K562 (cell line): ENCODE measurements around the gene SPCS2. TPM values are rescaled to one million over a fixed set of nuclear protein-coding genes. Genes with fewer than 3 reads are reported as not detected.

ENCODE experiments used
- COPS2 ChIP-seq: fragments of 450-650 bp; conservative IDR thresholded peaks from 2 replicates; pipeline ENCODE4 v1.6.1; 2016; ENCODE audit warnings: mild to moderate bottlenecking, moderate library complexity
- CXXC5 ChIP-seq: fragments of 250-450 bp; sonication (Bioruptor Pico); IDR thresholded peaks from 2 replicates; pipeline ENCODE4 v1.8.0; 2022; ENCODE audit warnings: inconsistent platforms, mild to moderate bottlenecking, moderate library complexity
- EZH2 ChIP-seq: IDR thresholded peaks from 2 replicates; pipeline ENCODE4 v1.6.1; 2012; ENCODE audit warnings: low read depth, mild to moderate bottlenecking, inconsistent platforms, low read length, borderline replicate concordance
- HMG20B ChIP-seq: fragments of 250-450 bp; sonication (Bioruptor Pico); IDR thresholded peaks from 2 replicates; pipeline ENCODE4 v1.5.0; 2021; ENCODE audit warnings: mild to moderate bottlenecking
- IFI16 ChIP-seq: fragments of 250-450 bp; sonication (Bioruptor Pico); IDR thresholded peaks from 2 replicates; pipeline ENCODE4 v2.1.2; 2022; ENCODE audit warnings: mild to moderate bottlenecking, inconsistent platforms
- JUN ChIP-seq, 2 experiments: sonication (generic) in 1 of 2; formaldehyde crosslinking in 1 of 2; IDR thresholded peaks; 2 replicates each; pipeline versions ENCODE4 v1.6.1 to v1.8.0; 2012 to 2022; ENCODE audit warnings: borderline replicate concordance in 2 of 2, mild to moderate bottlenecking in 2 of 2, improper control_type of control experiment in 1 of 2, low read depth in 1 of 2, low read length in 1 of 2, missing genetic modification reagents in 1 of 2
- KDM1A ChIP-seq, 2 experiments: fragments of 450-650 bp; IDR thresholded peaks; 2 replicates each; pipeline ENCODE4 v1.6.1; 2016; ENCODE audit warnings: mild to moderate bottlenecking in 2 of 2
- MBD2 ChIP-seq: sonication (generic); IDR thresholded peaks from 2 replicates; pipeline ENCODE4 v1.6.1; 2016; ENCODE audit warnings: low read depth, borderline replicate concordance
- MECOM ChIP-seq: fragments of 250-450 bp; sonication (Bioruptor Pico); IDR thresholded peaks from 2 replicates; pipeline ENCODE4 v1.8.0; 2022; ENCODE audit warnings: inconsistent platforms
- MEF2D ChIP-seq: conservative IDR thresholded peaks from 2 replicates; pipeline ENCODE4 v1.6.1; 2016; ENCODE audit warnings: low read depth, missing genetic modification characterization, missing compliant biosample characterization
- NCOA6 ChIP-seq: fragments of 450-650 bp; IDR thresholded peaks from 2 replicates; pipeline ENCODE4 v1.6.1; 2017; ENCODE audit warnings: mild to moderate bottlenecking
- PHF20 ChIP-seq: fragments of 450-650 bp; IDR thresholded peaks from 2 replicates; pipeline ENCODE4 v1.6.1; 2018; ENCODE audit not compliant: partially characterized antibody
- POLR2G ChIP-seq: fragments of 200-400 bp; formaldehyde crosslinking; IDR thresholded peaks from 2 replicates; pipeline ENCODE4 v1.6.1; 2017; ENCODE audit warnings: low read depth, mild to moderate bottlenecking, antibody characterized with exemption, low read length, moderate library complexity
- SREBF1 ChIP-seq: fragments of 150-350 bp; IDR thresholded peaks from 2 replicates; pipeline ENCODE4 v1.6.1; 2014; ENCODE audit warnings: antibody characterized with exemption, low read depth, low read length, borderline replicate concordance
- ZNF197 ChIP-seq: fragments of 200-800 bp; sonication (Bioruptor generic); IDR thresholded peaks from 2 replicates; pipeline ENCODE4 v1.6.1; 2016; ENCODE audit warnings: low read depth, missing genetic modification characterization, missing compliant biosample characterization
- ZNF274 ChIP-seq: IDR thresholded peaks from 2 replicates; pipeline ENCODE4 v1.6.1; 2011; ENCODE audit warnings: low read depth, mild to moderate bottlenecking, low read length, moderate library complexity, borderline replicate concordance
- ZNF696 ChIP-seq: fragments of 250-450 bp; sonication (Bioruptor Pico); conservative IDR thresholded peaks from 2 replicates; pipeline ENCODE4 v1.4.0; 2020; ENCODE audit warnings: mild to moderate bottlenecking, moderate library complexity
- ZNF79 ChIP-seq: fragments of 250-450 bp; sonication (Bioruptor Pico); IDR thresholded peaks from 2 replicates; pipeline ENCODE4 v1.4.0; 2020; ENCODE audit warnings: low read depth, mild to moderate bottlenecking, moderate library complexity
- polyA plus RNA-seq, 8 experiments: library from polyadenylated mRNA; depleted of rRNA in 4 of 8; stranded (reverse) in 5 of 8; unstranded in 3 of 8; fragments of >200 nt; fragmentation: Nextera tagmentation in 2 of 8; fragmentation: Illumina TruSeq in 1 of 8; extraction: Ambion mirVana in 2 of 8; extraction: Trizol in 1 of 8; gene quantifications; 2 replicates each; pipeline versions ENCODE4 v1.2.1 to v1.2.3, GENCODE V29; 2011 to 2014; ENCODE audit warnings: inconsistent platforms in 1 of 8, missing spikeins in 1 of 8
- total RNA-seq, 7 experiments: library from RNA; depleted of rRNA in 6 of 7; stranded (reverse); fragments of >200 nt in 6 of 7; fragmentation: Illumina TruSeq in 2 of 7; extraction: Trizol in 2 of 7; gene quantifications; 2 replicates each; pipeline versions ENCODE4 v1.2.1 to v1.2.3, GENCODE V29; 2011 to 2021; ENCODE audit warnings: low replicate concordance in 1 of 7
- TF ChIP-seq, protein P1 (sequence below): fragments of 250-450 bp; sonication (Bioruptor Pico); IDR thresholded peaks from 2 replicates; pipeline ENCODE4 v1.5.0; 2021
- TF ChIP-seq, protein P2 (sequence below): sonication (generic); formaldehyde crosslinking; IDR thresholded peaks from 2 replicates; pipeline ENCODE4 v1.4.0; 2020; ENCODE audit warnings: mild to moderate bottlenecking, missing genetic modification reagents
- TF ChIP-seq, protein P3 (sequence below): fragments of 200-800 bp; sonication (Bioruptor generic); IDR thresholded peaks from 2 replicates; pipeline ENCODE4 v1.6.1; 2017; ENCODE audit warnings: missing genetic modification characterization, missing compliant biosample characterization
- TF ChIP-seq, protein P4 (sequence below): fragments of 450-650 bp; formaldehyde crosslinking; IDR thresholded peaks from 2 replicates; pipeline ENCODE4 v1.4.0; 2022; ENCODE audit warnings: mild to moderate bottlenecking, moderate library complexity

SPCS2 gene
- total and polyA plus RNA-seq, 9 of the 15 experiments (the other 6 are each of a cell fraction or from before 2014, with no cell fraction given): 38.2 to 458 (median 193) TPM

DNA sequence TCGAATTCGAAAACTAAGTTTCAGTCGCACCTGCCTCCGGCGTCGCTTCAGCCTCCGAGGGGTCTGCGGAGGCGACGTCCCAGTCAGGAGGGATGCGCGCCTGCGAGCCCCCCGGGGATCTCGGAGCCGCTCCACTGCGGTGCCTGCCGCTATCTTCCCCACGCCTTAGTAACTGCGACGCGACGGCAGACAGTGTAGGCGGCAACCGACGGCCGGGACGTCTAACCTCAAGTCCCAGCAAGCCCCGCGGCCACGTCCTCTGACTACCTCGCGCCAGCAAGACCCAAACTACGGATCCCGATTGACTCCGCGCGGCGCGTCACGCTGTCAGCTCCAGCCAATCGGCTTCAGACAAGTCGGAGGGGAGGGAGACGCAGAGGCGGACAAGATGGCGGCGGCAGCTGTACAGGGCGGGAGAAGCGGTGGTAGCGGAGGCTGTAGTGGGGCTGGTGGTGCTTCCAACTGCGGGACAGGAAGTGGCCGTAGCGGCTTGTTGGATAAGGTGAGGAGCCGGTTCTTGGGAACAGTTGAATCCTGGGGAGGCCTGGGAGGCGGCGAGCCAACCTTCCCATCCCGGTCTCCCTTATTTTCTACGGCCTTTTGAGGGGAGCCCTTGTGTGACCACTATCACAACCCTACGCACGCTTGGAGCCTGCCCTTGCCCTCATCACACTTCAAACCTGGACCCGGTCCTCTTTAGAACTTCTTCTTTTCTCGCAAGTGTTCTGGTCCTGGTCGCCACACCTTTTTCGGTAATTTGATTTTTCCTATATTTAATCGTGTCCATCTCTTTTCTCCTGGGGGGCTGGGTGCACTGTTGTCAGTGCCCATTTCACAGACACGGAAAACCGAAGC, at the start of gene SPCS2, which contains the start of gene XRRA1 (continued):
- no peak for TF ChIP-seq EZH2
- TF ChIP-seq, protein P1, sequence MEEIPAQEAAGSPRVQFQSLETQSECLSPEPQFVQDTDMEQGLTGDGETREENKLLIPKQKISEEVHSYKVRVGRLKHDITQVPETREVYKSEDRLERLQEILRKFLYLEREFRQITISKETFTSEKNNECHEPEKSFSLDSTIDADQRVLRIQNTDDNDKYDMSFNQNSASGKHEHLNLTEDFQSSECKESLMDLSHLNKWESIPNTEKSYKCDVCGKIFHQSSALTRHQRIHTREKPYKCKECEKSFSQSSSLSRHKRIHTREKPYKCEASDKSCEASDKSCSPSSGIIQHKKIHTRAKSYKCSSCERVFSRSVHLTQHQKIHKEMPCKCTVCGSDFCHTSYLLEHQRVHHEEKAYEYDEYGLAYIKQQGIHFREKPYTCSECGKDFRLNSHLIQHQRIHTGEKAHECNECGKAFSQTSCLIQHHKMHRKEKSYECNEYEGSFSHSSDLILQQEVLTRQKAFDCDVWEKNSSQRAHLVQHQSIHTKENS (CRISPR knock-in tag): no peak
- TF ChIP-seq CXXC5 (CRISPR knock-in tag): peak; percentile 97
- TF ChIP-seq, protein P2, sequence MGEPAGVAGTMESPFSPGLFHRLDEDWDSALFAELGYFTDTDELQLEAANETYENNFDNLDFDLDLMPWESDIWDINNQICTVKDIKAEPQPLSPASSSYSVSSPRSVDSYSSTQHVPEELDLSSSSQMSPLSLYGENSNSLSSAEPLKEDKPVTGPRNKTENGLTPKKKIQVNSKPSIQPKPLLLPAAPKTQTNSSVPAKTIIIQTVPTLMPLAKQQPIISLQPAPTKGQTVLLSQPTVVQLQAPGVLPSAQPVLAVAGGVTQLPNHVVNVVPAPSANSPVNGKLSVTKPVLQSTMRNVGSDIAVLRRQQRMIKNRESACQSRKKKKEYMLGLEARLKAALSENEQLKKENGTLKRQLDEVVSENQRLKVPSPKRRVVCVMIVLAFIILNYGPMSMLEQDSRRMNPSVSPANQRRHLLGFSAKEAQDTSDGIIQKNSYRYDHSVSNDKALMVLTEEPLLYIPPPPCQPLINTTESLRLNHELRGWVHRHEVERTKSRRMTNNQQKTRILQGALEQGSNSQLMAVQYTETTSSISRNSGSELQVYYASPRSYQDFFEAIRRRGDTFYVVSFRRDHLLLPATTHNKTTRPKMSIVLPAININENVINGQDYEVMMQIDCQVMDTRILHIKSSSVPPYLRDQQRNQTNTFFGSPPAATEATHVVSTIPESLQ (CRISPR knock-in tag): 0 out of 2 replicates have a peak, but pooled peaks have one; percentile 30
- TF ChIP-seq POLR2G: peak; percentile 99
- no peak for TF ChIP-seq ZNF79 (CRISPR knock-in tag)
- no peak for TF ChIP-seq IFI16 (CRISPR knock-in tag)
- peak; percentile 94 for TF ChIP-seq MBD2
- TF ChIP-seq SREBF1: 0 out of 2 replicates have a peak, but pooled peaks have one; percentile 71
- TF ChIP-seq, protein P3, sequence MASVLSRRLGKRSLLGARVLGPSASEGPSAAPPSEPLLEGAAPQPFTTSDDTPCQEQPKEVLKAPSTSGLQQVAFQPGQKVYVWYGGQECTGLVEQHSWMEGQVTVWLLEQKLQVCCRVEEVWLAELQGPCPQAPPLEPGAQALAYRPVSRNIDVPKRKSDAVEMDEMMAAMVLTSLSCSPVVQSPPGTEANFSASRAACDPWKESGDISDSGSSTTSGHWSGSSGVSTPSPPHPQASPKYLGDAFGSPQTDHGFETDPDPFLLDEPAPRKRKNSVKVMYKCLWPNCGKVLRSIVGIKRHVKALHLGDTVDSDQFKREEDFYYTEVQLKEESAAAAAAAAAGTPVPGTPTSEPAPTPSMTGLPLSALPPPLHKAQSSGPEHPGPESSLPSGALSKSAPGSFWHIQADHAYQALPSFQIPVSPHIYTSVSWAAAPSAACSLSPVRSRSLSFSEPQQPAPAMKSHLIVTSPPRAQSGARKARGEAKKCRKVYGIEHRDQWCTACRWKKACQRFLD (CRISPR knock-in tag): peak; percentile 76; the same call in 1 of the 2 replicates
- peak; percentile 82 for TF ChIP-seq PHF20
- no peak for TF ChIP-seq MECOM (CRISPR knock-in tag)
- TF ChIP-seq JUN (IDR thresholded peaks at IDR 0.05; ENCODE audit: borderline replicate concordance, low read depth, low read length): 0 out of 2 replicates have a peak, but pooled peaks have one; percentile 38
- TF ChIP-seq JUN (CRISPR knock-in tag; IDR thresholded peaks at IDR 0.05; ENCODE audit: borderline replicate concordance): no peak
- no peak for TF ChIP-seq MEF2D (tag)
- TF ChIP-seq, protein P4, sequence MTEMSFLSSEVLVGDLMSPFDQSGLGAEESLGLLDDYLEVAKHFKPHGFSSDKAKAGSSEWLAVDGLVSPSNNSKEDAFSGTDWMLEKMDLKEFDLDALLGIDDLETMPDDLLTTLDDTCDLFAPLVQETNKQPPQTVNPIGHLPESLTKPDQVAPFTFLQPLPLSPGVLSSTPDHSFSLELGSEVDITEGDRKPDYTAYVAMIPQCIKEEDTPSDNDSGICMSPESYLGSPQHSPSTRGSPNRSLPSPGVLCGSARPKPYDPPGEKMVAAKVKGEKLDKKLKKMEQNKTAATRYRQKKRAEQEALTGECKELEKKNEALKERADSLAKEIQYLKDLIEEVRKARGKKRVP (CRISPR knock-in tag): no peak
- TF ChIP-seq COPS2: no peak
- TF ChIP-seq KDM1A (IDR thresholded peaks at IDR 0.05): no peak
- TF ChIP-seq ZNF197 (CRISPR knock-in tag): no peak; the same call in 1 of the 2 replicates
- TF ChIP-seq NCOA6: peak; percentile 100
- TF ChIP-seq HMG20B (CRISPR knock-in tag): no peak
- TF ChIP-seq ZNF696 (CRISPR knock-in tag): no peak
- TF ChIP-seq ZNF274: no peak
